GM18951 (cell line): ENCODE results near the gene WDR37.
"Not testable (repeated sequence)": the region's sequence is repeated elsewhere in the genome, so short reads cannot be mapped to it uniquely, and the experiment has no call there.

Experiments used
- POLR2A ChIP-seq: IDR thresholded peaks from 4 replicates; pipeline ENCODE4 v1.6.1; 2011; ENCODE audit warnings: mild to moderate bottlenecking; ENCODE audit not compliant: insufficient read length, insufficient read depth; ENCODE audit errors: extremely low read depth
- in situ Hi-C: fragments of 300-500 bp; cut with MboI; formaldehyde crosslinking; loops from one replicate; pipeline ENCODE4 v1.12.0; 2022; ENCODE audit warnings: low sequenced_read_pairs, mixed read lengths, inconsistent platforms; ENCODE audit not compliant: unreplicated experiment

WDR37 gene

DNA sequence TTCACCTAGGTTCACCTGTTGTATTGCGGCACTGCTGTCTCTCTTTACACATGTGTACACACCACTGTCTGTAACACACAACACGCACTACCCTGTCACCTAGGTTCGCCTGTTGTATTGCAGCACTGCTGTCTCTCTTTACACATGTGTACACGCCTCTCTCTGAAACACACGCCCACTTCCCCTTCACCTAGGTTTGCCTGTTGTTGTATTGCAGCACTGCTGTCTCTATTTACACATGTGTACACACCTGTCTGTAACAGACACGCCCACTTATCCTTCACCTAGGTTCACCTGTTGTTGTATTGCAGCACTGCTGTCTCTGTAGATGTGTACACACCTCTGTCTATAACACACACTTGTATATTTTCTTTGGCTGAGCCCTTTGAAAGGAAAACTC is 51.5 kb downstream of the WDR37 start:
- in situ Hi-C loops, result no loop called here
- no peak for TF ChIP-seq POLR2A

DNA sequence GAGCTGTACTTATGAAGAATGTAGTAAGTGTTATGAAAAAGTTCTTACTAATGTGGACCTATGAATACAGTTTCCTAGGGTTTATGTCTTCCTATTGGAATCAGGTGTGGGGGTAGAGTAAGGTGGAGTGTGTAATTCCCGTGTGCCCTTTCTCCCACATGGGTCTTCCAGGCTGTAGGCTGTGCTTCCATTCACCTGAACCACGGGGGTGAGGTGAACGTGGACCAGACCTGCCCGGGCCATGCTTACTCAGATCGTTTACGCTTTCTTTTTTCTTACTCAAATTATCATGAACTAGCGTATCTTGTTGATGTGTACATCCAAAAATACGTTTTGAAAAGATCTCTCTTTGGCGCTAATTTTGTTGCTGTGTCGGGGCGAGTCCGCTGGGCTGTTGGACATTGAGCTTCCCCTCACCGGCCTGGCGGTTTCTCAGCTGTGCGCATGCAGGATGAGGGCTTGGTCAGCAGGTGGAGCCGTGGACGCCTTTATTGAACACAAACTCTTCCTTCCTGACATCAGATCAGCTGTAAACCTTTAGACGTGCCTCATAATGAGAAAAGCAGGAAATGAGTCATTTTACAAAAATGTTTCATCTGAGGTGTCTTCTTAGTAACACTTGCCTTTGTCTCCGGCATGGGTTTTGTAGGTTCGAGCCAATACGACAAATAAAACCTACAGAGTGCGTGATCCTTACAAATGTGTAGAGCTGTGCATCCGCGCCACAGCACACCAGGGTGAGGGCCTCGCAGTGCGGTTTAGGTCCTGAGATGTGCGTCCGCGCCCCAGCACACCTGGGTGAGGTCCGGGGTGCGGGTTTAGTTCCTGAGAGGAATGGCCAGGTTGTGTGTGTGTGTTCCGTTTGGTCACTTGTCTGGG is 53.8 kb downstream of the WDR37 start:
- no peak for TF ChIP-seq POLR2A
- in situ Hi-C loops, result no loop called here

DNA sequence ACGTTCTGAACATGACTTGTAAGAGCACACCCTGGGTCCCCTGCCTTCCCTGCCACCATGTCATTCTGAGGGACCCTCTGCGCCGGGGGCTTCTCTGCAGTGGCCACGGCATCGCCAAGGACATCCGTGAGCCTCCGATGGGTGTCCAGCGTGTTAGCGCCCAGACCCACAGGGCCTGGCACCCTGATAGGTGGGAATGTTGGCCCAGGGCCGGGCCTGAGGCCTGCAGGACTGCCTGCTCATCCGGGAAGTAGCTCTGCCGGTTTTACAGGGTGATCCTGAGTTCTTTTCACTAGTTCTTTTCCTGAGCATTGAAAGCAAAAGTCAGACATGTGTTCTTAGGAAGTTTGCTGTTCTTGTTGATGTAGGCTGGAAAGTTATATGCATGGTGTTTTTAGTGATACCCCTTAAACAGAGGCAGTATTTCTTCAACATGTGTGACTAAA is 54.5 kb downstream of the WDR37 start:
- TF ChIP-seq POLR2A, result no peak
- in situ Hi-C loops, result no loop called here

DNA sequence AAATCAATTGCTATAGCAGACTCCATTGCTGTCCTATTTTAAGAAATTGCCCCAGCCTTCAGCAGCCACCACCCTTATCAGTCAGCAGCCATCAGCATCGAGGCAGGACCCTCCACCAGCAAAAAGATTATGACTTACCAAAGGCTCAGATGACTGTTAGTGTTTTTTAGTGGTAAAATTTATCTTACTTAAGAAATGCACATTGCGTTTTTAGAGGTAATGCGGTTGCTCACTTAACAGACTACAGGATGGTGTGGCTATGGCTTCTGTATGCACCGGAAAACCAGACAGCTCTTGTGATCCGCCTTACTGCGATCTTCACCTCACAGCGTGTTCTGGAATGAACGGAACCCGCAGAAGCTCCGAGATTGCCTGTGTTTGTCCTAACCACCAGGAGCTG is 58.1 kb downstream of the WDR37 start:
- no peak for TF ChIP-seq POLR2A

DNA sequence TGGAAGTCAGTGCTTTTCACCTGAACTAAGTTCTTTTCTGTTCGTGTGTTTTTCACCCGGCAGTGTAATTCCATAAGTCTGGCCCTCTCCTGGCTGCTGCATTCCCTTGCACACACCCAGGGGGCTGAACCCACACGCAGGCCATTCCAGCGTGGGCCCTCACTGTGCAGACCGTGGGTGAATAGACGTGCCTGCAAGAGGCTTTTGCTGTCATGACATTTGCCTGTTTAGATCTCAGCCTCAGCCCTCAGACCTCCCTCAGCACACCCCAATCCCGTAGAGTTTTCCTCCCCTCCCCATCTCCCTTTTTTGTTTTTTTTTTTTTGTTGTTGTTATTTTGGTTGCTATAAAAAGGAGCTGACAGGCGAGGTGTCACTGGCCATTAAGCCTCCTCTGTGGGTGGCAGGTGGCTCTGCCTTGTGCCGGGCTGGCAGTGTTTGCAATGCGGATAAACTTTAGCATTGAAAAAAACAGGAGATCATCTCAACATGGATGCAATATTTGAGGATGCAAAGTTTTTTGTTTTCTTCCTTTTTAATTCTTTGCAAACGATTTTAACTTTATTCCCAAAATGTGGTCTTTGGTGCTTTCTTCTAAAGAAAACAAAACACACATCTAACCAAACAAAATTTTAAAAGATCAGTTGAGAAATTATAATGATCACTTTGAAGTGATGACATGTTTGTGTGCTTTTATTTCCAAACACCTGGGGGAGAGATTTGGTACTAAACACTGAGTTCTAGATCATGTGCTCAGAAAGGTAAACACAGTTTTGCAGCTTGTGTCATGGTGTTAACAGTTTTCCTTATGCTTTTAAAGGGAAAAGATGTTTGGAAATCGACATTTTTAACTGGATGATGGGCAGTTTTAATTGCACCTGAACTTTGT is 58.8 kb downstream of the WDR37 start:
- TF ChIP-seq POLR2A, result no peak
- in situ Hi-C loops, result no loop called here

More for the DNA sequence above, 58.1 kb downstream of the WDR37 start:
- in situ Hi-C loops, result no loop called here

DNA sequence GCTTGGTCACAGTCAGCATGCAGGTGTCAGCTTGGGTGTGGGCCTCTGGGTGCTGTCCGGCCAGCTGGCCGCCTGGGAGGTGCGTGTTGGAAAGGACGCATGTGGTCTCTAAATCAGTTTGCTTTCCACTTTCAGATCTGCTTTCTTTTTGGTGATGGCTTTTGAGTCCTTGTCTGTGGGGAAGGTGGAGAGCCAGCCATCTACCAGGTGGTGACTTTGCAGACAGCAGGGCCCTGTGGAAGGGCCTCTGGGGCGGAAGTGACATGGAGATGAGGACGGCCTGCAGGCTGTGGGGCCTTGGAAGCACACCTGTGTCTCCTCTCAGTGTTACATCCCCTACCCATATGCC is 59.4 kb downstream of the WDR37 start:
- in situ Hi-C loops, result no loop called here
- TF ChIP-seq POLR2A, result no peak

DNA sequence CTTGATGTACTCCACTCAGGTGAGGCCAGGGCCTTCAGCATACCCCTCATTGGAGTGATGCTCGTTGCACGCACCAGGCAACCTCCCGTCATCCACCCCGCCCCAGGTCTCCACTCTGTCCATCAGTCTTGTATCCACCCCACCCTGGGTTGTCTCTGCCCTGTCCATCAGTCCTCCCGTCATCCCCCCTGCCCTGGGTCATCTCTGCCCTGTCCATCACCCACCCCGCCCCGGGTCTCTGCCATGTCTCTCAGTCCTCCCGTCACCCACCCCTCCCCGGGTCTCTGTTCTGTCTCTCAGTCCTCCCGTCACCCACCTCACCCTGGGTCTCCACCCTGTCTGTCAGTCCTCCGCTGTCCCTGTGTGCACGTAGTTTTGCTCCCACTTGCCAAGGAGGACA is 59.9 kb downstream of the WDR37 start:
- no peak for TF ChIP-seq POLR2A
- in situ Hi-C loops, result no loop called here

DNA sequence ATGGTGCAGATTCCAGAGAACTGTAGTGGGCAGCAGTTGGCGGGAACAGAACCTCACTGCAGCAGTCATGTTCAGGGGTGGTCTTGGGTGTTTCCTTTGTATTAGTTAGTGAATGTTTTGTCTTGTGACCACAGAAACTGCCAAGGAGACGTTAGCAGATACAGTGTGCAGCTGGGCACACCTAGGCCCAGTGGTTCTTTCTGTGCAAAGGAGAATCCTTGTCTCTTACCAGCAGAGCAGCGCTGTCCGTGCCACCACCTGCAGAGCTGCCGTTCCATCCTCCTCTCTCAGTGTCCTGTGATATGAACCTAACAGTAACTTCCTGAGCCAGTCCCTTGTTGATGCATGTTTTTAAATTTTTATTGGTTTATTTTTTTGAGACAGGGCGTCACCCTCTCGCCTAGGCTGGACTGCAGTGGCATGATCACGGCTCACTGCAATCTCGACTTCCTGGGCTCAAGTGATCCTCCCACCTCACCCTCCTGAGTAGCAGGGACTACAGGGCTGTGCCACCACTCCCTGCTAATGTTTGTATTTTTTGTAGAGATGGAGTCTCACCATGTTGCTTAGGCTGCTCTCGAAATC is 60.6 kb downstream of the WDR37 start:
- TF ChIP-seq POLR2A, result no peak
- in situ Hi-C loops, result no loop called here

DNA sequence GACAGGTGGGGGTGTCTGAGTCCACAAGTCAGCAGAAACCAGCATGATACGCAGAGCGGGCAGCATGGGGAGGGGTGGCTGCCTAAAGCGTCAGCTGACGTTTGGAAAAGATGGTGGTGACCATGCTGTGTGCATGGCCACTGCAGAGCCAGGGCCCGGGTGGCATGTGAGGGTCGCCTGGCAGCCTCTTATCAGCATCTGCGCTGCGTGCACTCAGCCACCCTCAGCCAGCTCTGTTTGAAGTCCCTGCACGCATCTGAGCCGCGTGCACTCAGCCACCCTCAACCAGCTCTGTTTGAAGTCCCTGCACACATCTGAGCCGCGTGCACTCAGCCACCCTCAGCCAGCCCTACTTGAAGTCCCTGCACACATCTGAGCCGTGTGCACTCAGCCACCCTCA is 61.5 kb downstream of the WDR37 start:
- no peak for TF ChIP-seq POLR2A
- in situ Hi-C loops, result no loop called here

DNA sequence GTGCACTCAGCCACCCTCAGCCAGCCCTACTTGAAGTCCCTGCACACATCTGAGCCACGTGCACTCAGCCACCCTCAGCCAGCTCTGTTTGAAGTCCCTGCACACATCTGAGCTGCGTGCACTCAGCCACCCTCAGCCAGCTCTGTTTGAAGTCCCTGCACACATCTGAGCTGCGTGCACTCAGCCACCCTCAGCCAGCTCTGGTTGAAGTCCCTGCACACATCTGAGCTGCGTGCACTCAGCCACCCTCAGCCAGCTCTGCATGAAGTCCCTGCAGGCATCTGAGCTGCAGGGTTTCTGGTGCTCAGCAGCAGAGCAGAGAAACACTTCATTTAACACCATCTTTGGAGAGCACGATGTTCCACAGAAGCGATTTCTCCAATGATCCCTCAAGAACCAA is 62.1 kb downstream of the WDR37 start:
- in situ Hi-C loops, result not testable (repeated sequence)

DNA sequence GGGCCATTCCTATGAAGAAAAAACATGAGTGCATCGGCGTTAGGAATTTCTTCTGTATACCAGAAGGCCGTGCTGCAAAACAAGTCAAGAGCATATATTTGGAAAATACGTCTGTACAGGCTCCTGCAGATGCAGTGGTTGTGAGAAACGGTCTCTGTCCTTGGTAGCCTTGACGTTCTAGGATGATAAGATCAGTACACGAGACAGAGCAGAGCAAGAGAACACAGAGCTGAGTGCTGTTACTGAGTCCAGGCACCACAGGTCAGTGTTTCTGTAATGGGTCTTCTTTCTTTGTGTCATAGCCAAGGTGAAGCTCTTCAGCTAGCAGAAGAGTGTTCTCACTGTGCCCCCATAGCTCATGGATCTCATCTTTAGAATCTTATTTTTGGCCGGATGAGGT is 62.8 kb downstream of the WDR37 start:
- no peak for TF ChIP-seq POLR2A
- in situ Hi-C loops, result no loop called here

DNA sequence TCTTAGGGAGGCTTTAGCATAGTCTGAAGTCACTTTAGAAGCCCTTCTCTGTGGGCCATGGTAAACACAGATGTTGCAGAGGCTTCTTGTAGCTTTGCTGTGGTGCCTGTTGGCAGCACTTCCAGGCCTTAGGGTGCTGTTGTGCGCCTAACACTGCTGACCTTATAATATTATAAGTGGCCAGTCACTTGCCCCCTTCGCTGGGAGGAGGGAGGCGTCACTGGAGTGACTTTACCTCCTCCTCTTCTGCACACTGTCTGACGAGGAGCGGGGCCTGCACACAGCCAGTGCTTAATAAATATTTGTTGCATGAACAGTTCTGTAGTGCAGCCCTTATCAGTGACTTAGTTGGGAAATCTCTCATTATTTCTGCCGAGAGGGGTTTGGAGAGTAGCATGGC is 63.3 kb downstream of the WDR37 start:
- TF ChIP-seq POLR2A, result no peak
- in situ Hi-C loops, result no loop called here

DNA sequence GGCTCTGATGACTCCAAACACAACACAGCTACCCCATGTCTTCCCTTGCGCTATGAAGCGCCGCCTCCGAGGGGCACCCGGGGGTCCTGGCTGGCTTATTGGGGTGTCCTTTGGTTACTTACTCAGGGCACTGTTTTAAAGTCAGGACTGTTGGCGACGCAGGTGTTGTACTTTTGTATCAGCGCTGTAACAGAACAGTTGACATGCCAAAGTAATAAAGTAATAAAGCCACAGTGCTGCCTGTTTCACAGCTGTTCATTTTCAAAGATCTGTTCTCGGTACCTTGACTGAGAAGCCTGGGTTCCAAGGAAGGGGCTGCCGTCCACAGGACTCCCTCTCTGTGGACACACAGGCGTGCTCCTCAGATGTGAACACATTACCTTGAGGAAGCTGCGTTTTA is 64.1 kb downstream of the WDR37 start:
- in situ Hi-C loops, result no loop called here
- no peak for TF ChIP-seq POLR2A
